ENCODE results near the gene C7orf25. TPM values are rescaled to one million over a fixed set of nuclear protein-coding genes. Genes with fewer than 3 reads are reported as not detected.

C7orf25 gene
- total and polyA plus RNA-seq, 2 of the 13 experiments (the other 11 are each of a cell fraction or from before 2014, with no cell fraction given) = 0.37 to 1.3 TPM

GRCh38 chr7:42911454-42912447 is at the start of gene C7orf25 (continued):
- TF ChIP-seq ZNF883 (CRISPR knock-in tag; IDR thresholded peaks at IDR 0.05; ENCODE audit: not compliant biosample characterization) (no peak), MED1 (CRISPR knock-in tag; IDR thresholded peaks at IDR 0.05) (peak; percentile 57; the same call in 1 of the 2 replicates), DNMT3B (CRISPR knock-in tag; conservative IDR thresholded peaks at IDR 0.05) (no peak), ATF6 (CRISPR knock-in tag; conservative IDR thresholded peaks at IDR 0.05) (no peak), ZBTB37 (CRISPR knock-in tag; IDR thresholded peaks at IDR 0.05) (no peak), BORCS8-MEF2B (CRISPR knock-in tag; IDR thresholded peaks at IDR 0.05) (peak; percentile 77), ZNF576 (CRISPR knock-in tag; IDR thresholded peaks at IDR 0.05) (0 out of 2 replicates have a peak, but pooled peaks have one; percentile 59), ZXDC (CRISPR knock-in tag; IDR thresholded peaks at IDR 0.05) (no peak), MTF1 (CRISPR knock-in tag; IDR thresholded peaks at IDR 0.05) (no peak), ZBTB46 (CRISPR knock-in tag; IDR thresholded peaks at IDR 0.05; ENCODE audit: borderline replicate concordance) (no peak), SKI (IDR thresholded peaks at IDR 0.05; ENCODE audit: partially characterized antibody) (peak; percentile 31), ZNF20 (CRISPR knock-in tag; IDR thresholded peaks at IDR 0.05) (no peak), CREBL2 (CRISPR knock-in tag; IDR thresholded peaks at IDR 0.05; ENCODE audit: borderline replicate concordance) (no peak; the same call in 1 of the 2 replicates), HCFC1 (IDR thresholded peaks at IDR 0.05; ENCODE audit: low read depth, low read length) (peak; percentile 89), ZNF224 (CRISPR knock-in tag; IDR thresholded peaks at IDR 0.05) (peak; percentile 88), WIZ (CRISPR knock-in tag; IDR thresholded peaks at IDR 0.05) (no peak), PATZ1 (CRISPR knock-in tag; IDR thresholded peaks at IDR 0.05) (peak; percentile 96)
